AG08395 (cell line): ENCODE measurements around the gene DUSP8.

Experiments
- DNase-seq: peaks from one replicate; pipeline ENCODE4 v3.0.0; 2012; ENCODE audit warnings: mixed read lengths, low spot score

DUSP8 gene

DNA sequence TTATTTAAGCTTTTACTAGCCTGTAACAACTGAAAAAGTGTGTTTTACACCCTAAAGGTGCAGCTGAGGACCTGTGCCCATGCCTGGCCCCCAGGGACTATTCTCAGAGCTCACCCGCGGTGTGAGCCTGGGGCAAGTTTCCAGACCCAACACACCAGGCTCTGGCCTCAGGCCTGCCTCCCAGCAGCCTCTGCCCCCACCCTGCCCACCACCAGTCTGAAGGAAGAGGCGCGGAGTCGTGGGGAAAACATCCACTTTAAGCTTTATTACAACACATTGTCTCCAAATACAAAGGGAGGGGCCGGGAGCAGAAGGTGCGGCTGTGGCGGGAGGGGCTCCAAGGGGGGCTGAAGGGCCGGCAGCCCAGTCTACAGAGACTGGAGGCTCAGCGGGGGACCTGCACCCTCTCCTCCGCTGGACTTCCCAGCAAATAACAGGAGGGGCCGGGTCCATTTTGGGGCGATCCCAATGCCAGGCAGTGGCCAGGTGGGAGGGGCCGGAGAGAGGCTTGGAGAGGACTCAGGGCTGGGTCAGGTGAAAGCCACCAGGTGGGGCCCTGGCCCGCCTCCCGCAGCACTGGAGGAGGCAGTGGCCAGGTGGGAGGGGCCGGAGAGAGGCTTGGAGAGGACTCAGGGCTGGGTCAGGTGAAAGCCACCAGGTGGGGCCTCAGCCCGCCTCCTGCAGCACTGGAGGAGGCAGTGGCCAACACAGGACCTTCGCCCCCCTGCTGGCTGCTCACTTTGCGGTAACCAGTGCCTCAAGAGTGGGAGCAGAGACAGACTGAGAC, 18.1 kb downstream of the DUSP8 start:
- no peak for DNase-seq

DNA sequence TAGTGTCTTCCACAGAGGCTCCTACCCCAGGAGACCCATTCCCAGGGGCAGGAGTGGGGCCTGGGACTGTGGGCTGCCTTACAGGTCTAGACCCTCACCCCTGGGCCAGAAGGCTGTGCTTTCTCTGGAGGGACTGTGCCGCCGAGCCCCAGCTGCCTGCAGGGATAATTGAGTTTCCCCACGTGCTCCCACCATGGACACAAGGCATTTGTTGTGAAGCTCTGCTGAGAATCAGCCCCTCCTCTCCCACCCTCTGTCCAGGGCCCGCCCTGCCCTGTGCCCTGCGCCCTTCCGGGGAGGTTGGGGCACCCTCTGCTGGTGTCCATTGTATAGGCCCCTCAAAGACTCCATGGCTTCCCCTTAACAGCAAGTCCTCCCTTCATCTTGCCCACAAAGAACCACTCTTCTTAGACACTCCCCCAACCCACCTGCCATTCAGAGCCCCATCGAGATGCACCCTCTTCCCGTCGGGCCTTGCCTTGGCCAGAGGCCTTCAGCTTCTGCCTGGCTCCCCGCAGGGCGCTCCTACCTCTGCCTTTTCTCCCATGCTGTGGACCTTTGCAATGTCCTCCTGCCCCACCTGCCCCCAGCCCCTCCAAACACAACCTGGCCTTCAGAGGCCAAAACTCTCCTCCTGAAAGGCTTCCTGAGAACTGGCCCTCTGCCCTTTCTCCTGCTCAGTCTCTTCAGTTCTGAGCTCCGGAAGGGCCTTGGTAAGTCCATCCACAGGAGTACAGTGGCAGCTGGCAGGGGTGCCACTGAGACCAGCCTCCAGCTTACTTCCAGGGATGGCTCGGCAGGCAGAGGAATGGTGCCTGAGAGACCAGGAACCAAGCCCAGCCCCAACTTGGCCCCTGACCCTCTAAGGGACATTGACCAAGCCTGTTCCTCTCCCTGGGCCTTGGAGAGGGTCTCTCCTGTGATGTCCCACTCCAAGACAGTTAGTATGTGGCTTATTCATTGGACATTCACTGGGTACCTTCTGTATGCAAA, 22.4 kb downstream of the DUSP8 start:
- DNase-seq, result no peak

DNA sequence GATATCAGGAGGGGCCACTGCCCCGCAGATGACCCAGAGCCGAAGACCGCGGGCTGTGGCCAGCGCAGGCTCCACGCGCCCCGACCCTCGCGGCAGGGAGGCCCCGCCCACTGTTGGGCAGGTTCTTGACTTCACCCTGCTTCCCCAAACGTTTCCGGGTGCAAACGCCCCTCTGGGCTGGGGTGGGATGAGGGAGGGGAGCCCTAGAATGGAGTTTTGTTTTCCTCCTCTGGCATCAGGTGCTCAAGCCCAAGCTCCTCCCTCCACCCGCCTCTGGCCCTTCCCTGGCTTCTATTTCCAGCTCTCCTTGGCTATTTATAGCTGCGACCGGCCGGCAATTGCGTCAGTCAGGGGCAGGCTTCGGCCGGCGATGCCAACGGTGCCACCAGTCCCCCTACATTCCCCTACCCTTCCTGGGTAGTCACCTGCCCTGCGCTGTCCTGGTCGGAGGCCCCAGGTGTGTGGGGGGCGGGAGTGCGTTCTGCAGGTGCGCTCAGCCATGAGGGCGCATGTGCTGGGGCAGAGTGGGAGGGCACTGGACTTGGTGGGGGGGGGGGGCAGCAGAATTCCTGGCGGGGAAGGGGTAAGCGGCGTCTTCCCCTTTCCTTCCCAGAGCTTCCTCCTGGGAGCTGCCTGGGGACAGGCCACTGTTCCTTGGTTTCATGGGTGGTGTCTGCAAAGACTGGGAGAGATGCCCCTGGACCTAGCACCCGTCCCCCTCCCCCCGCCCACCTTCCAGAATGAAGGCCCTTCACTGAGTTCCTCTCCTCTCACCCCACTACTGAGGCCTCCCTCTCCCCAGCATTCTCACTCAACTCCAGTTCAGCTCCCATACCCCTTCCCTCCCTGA, 23.6 kb downstream of the DUSP8 start:
- peak; percentile 76 for DNase-seq

DNA sequence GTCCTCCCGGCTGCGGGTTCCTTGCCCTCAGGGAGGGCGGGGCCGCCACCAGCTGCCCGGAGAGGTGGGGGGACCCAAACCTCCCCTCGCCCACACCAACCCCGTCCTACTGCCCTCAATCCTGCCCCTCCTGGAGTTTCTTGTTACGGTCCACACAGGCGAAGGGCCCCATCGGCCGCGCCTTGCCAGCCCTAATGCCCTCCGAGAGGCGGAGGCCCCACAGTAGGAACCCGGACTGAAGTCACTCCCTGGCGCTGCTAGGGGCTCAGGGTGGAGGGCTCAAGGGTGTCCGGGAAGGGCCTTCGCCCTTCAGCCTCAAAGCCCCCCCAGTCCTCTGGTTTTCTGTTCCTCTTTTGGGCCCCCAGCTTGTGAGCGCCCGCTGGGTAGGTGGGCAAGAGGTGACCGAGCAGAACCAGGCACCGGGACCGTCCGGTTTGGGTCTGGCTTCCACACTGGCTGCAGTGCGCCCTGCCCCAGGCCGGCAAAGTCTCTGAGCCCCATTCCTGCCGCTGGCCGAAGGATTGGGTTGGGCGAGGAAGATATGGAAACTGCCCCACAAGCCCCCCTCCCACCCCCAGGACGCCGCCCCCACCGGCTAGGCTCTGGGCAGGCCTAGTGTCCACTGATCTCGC, 24.5 kb downstream of the DUSP8 start:
- no peak for DNase-seq

DNA sequence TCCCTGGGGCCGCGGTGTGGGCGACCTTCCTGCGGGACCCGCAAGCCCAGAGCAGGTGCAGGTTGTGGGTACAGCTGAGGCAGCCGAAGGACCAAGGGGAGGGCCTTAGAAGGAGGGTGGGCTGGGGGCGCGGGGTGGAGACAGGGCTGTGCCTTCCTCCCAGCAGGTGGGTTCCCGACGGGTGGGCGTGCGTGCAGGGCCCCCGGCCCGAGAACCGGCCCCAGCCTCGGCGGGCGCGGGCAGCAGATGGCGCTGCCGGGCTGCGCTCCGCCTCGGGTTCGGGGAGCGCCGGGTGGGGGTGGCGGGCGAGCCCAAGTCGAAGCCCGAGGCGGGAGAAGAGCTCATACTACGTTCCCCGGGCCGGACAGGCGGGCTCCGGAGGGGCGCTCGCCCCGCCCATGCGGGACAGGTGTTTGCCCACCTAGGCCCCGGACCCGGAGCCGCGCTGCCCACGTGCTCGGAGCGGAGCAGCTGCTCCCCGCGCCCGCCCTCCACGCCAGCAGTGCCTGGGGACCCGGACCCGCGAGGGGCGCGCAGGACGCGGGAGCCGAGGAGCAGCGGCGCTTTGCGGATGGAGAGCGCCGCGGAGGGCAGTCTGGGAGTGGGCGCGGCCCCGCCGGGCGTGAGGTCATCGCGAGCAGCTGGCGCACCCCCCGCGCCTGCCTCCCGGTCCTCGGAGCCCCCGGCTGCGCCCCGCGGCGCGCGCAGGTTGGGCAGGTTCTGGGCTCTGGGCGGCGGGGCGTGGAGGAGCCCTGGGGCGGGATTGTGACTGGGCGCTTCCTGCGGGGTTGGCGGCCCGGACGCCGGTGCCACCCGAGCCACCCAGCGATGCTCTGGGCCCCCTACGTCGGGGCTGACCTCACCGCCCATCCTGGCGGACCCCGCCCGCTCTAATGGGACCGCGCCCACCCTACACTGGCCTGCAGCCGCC, 25.3 kb downstream of the DUSP8 start:
- DNase-seq, result peak; percentile 74

DNA sequence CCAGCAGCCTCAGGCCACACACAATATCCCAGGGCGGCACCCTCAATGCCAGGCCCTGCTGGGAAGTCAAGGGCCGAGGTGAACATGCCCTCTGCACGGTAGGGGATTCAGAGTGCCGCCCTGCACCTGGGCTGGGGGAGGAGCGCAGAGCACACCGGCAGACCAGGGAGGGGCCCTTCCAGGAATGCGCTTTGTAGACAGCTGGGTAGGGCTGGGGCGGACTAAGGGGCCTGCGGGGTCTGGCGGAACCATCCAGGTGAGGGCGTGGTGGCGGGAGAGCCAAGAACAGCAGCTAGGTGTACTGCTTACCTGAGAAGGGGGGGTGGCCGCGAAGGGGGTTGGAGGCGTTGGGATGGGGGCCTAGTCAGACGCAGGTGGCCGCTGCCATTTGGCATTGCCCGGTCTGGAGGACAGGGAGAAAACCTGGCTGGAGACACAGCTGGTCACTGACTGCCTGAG, 26.0 kb downstream of the DUSP8 start:
- DNase-seq, result no peak

DNA sequence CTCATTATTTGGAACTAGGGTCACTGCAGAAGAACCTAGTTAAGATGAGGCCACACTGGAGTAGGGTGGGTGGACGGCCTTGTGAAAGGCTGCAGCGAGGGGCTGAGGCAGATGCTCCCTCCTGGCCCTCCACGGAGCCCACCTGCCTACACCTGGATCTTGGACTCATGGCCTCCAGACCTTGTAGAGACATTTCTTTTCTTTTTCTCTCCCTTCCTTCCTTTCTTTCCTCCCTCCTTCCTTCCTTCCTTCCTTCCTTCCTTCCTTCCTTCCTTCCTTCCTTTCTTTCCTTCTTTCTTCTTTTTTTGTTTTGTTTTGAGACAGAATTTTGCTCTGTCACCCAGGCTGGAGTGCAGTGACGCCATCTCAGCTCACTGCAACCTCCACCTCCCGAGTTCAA, 26.6 kb downstream of the DUSP8 start:
- no peak for DNase-seq

DNA sequence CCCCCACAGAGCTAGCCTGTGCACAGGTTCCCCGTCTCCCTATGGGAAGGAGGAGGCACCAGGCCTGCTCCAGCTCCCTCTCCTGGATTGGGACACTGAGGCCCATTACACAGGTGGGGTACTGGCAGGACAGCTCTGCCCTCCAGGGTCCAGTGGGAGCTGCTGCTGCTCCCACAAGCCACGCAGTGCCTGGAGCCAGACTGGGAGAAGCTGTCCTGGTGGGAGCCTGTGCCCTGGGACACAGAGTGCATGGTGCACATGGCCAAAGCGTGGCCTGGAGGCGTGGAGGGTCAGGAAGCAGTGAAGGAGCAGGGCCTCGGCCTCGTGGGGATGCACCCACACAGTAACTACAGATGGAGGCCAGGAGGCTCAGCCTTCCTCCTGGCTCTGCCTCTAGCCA, 27.5 kb downstream of the DUSP8 start:
- DNase-seq, result no peak

DNA sequence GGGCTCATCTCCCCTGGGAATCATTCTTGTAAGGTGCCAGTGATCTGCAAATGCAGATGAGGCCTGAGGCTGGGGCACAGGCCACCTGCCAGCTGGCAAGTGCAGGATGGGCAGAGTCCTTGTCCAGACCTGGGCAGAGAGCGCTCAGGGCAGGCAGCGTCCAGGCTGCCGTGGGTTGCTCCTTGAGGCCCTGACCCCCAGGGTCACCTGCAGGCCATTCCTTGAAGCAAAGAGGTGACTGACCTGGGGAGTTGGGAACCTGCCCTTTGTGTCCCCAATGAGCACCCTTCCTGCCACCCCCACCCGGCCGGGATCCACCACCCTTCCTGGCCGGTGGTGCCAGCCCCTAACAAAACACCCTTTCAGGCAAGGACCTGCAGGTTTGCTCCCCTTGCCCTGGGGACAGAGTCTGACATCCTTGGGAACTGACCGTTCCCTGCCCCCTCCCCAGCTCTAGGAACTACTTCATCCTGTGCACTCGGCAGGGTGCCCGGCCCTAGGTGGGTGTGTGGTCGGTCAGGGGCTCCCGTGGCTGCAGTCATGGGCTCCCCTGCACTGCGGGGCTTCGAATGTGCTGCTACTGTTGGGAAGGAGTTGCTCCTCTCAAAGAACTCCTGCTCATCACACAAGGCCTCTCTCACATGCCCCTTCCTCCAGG, 28.3 kb downstream of the DUSP8 start:
- DNase-seq, result no peak

DNA sequence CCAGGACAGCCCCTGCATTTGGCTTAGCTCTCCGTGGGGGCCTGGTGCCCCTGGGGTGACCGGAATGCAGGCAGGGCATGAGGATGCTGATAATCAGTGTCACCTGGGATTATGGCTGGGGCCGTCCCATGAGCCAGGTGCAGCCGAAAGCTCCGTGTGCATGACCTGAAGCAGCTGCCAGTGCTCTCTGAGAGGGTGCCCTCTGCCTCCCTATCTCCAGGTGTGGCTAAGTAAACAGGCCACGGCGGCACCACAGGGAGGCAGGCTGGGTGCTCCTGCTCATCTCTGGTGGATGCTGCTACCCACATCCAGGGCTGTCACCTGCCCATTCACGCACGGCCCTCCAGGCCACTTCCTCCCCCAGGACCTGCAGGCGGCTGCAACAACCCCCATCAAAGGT, 29.8 kb downstream of the DUSP8 start:
- DNase-seq, result no peak

DNA sequence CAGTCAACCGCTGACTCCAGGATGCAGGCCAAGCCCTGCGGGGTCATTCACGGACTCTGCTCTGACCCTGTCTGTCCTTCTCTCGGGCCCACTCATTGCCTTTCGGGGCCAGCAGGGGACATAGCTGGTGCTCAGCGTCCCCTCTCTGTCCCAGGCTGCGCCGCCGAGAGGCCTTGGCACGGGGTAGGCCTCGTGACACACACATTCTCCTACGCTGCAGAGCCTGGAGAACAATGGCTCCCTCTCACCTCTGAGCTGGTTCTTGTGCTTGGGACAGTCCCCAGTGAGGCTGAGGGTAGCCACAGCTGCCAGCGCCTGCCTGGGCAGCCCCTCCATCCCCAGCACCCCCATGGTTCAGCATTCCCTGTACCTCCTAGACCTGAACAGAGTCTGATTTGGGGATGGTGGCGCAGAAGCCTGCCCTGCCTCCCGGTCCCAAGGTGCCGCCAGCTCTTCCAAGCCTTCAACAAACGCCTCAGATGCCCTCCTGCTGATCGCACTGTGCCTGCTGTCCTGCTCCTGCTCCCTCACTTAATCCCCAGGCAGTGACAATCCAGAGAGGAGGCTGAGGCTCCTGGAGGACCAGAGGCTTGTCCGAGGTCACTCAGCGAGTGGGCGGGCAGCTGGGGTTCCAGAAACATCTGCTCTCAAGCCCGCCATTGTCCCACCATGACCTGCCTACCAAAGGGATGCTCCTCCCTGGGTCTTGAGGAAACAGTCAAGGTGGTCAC, 30.4 kb downstream of the DUSP8 start:
- DNase-seq, result no peak

DNA sequence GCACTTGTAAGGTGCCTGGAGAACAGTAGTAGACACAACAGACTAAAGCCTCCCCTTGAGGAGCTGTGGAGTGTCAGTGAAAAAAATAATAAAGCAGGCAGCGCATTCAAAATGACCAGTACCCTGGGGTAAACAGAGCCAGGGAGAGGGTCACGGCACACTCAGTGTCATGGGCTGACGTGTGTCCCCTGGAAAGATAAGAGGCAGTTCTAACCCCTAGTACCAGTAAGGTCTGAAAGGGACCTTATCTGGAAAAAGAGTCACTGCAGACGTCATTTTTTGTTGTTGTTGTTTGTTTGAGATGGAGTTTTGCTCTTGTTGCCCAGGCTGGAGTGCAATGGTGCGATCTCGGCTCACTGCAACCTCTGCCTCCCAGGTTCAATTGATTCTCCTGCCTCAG, 32.0 kb downstream of the DUSP8 start:
- no peak for DNase-seq

DNA sequence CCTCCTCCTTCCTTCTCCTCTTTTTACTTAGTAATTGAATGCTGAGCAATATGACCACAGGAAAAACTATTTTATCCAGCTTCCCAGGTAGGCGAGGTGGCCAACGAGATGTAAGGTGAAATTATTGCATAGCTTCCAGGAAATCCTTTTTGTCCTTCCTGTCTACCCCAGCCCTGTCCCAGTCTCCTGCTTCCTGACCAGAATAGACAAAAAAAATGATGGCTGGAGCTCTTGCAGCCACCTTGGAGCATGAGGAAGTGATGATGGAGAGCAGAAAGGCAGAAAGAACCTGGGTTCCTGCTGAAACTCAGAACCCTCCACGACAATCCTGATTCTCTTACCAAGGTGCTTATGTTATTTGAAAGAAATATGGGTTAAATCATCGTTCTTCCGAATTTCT, 33.9 kb downstream of the DUSP8 start:
- DNase-seq, result no peak

DNA sequence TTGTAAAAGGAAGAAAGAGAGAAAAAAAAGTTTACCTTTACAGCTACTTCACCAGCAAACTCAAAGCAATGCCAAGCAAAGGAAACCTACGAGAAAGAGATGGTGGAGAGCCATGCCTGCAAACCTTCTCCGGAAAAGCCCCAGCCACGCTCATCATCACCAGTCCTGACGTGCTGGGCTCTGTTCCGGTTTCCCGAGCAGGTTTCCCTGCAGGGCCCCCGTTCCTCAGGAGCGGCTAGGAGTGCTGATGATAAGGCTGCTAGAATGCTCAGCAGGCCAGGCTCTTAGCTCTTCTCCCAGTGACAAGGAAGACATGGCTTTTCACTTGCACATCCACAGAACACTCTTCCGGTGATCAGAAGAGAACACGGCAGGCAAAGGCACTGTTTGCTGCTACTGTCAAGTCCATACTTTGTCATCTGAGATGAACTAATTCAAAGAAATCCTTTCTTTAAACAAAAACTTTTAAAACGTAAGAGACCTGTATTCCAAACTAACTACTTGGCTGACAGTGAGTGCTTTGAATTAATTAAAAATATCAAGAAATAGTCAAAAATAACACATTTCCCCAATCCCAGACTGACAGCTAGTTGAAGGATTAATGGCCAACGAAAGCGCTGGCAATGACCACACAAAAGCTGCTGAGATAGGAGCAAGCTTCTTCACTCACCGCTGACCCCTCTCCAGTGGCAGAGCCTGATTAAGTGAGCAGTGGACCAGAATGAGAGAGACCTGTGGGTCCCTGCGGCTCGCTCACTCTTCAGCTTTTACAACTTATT, 35.8 kb downstream of the DUSP8 start:
- no peak for DNase-seq

DNA sequence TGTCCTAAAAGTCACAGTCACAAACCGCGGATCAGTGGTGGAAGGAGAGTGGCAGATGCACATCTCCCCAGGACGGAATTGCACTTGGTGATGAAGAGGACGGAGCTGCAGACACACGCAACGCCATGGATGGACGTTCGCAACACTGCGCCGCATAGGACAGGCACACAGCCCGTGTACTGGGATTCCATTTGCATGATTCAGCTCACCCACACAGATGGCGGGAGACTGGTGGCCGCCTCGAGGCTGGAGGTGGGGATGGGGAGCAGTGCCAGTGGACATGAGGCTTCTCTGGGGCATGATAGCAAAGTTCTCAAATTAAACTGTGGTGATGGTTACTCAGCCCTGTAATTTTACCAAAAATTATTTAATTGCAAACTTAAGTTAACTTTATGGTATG, 37.4 kb downstream of the DUSP8 start:
- peak; percentile 42 for DNase-seq

DNA sequence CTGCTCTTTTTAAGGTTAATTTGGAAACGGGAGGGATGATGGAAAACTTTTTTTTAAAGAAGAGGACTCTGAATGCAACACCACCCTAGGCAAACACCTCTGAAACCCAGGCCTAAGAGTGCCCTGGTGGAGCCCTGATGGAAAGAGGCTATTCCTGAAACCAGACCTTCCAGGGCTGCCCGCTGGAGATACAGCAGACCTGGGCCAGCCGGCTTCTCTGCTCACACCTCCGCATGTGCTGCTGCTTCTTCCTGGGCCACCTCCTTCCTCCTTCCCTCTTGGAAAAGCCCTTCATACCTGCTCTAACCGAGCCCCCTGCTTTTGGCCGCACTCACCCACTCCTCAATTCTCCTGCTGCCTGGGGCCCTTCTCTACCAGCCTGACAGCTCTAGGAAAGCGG, 37.9 kb downstream of the DUSP8 start:
- no peak for DNase-seq

DNA sequence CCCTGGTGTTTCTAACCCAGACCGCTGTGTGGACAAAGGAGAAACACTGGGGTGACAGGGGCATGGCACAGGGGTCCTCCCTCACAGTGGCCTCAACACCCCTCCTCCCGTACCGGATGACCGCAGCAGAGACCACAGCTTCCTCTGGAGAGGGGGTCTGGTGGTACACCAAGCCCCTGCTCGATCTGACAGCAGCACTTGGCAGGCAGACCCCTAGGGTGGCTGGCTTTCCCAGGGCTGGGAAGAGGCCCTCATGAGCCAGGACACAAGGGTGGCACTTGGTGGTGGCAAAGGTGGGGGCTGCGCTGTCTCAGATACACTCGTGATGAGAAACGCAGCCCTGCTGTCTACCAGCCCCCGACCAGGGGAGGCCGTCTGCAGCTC, 38.7 kb downstream of the DUSP8 start:
- no peak for DNase-seq

DNA sequence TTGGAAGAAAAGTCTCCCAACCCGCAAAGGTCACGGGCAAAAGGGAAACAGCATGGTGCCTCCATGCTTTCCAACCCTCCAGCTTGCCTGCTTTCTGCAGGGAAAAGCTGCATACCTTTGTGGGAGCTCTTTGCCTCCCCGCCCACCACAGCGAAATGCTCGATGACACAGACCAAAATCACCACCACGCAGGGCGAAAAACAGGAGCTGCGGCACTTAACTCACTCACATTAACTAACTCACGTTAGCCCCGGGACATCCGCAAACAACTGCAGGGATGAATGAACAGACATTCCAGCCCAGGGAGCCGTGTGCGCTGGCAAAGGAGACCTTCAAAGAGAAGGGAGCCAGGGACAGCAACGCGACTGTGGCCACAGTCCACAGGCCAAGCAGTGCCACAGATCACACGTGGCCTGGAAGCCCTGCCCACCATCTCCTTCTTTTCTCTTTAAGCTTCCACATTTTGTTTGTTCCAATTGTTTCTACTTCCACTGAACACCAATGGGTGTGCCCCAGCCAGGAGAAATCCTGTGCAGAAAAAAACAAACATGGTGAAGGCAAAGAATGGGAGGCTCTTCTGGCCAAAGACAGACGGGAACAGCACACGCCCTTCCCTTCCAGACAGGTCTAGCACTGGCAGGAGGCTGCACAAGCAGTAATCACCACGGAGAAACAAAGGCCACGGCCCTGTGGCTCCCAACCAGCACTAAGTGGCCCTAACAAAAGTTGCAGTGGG, 39.3 kb downstream of the DUSP8 start:
- DNase-seq, result peak; percentile 41
